OCI-LY7 (cell line): Measurements from ENCODE around the gene TXLNG. TPM values are rescaled to one million over a fixed set of nuclear protein-coding genes. Genes with fewer than 3 reads are reported as not detected.

Source experiments
- BruUV-seq: library from RNA; stranded (reverse); fragments of 400-500 nt; replicated peaks from 2 replicates; lab custom pipeline; 2021; lab: Mats Ljungman, UMichigan
- CTCF ChIA-PET: fragments of 300-600 bp; sonication (Branson Sonifier 250); formaldehyde crosslinking; loops from one replicate; lab custom pipeline; 2022; ENCODE audit warnings: antibody characterized with exemption; ENCODE audit not compliant: unreplicated experiment; lab: Charles Lee
- POLR2A ChIA-PET: fragments of 300-600 bp; sonication (Branson Sonifier 250); formaldehyde crosslinking; loops from one replicate; lab custom pipeline; 2022; ENCODE audit warnings: antibody characterized with exemption; lab: Charles Lee
- DNase-seq: peaks from one replicate; pipeline ENCODE4 v3.0.0-alpha.2; 2015; ENCODE audit warnings: low spot score
- H2AFZ ChIP-seq: fragments of 200-600 bp; sonication (generic), shearing (Covaris generic); 2 replicates; pipeline ENCODE4 v1.6.1; 2014; ENCODE audit warnings: mild to moderate bottlenecking, antibody characterized with exemption, low read length, moderate library complexity
- H3K27ac ChIP-seq: fragments of 200-600 bp; sonication (generic); 2 replicates; pipeline ENCODE4 v1.5.1; 2014; ENCODE audit warnings: mixed run types, low read depth, mild to moderate bottlenecking, moderate library complexity, low read length, inconsistent platforms; ENCODE audit not compliant: poor library complexity, severe bottlenecking
- H3K36me3 ChIP-seq: fragments of 200-600 bp; sonication (generic); 2 replicates; pipeline ENCODE4 v1.6.1; 2014; ENCODE audit warnings: mild to moderate bottlenecking, antibody characterized with exemption, low read length, moderate library complexity, mixed read lengths; ENCODE audit not compliant: insufficient read depth
- H3K4me1 ChIP-seq: fragments of 200-600 bp; sonication (generic); 2 replicates; pipeline ENCODE4 v1.5.1; 2014; ENCODE audit warnings: mild to moderate bottlenecking, low read length; ENCODE audit not compliant: insufficient read depth, poor library complexity, severe bottlenecking
- H3K4me2 ChIP-seq: fragments of 200-600 bp; sonication (generic); 2 replicates; pipeline ENCODE4 v1.6.1; 2014; ENCODE audit warnings: mild to moderate bottlenecking, low read length
- H3K4me3 ChIP-seq: fragments of 200-600 bp; sonication (generic); 2 replicates; pipeline ENCODE4 v1.5.1; 2014; ENCODE audit warnings: mild to moderate bottlenecking, low read depth, low read length; ENCODE audit not compliant: poor library complexity, severe bottlenecking
- H3K79me2 ChIP-seq: fragments of 200-600 bp; sonication (generic); 2 replicates; pipeline ENCODE4 v1.6.1; 2016; ENCODE audit warnings: low read depth, mild to moderate bottlenecking, low read length, moderate library complexity, mixed read lengths; ENCODE audit not compliant: insufficient read depth
- H3K9me2 ChIP-seq: fragments of 200-600 bp; sonication (generic); 2 replicates; pipeline ENCODE4 v1.6.1; 2016; ENCODE audit warnings: mild to moderate bottlenecking, low read length, mixed read lengths; ENCODE audit not compliant: insufficient read depth
- H3K9me3 ChIP-seq: fragments of 200-600 bp; sonication (generic); 2 replicates; pipeline ENCODE4 v1.6.1; 2014; ENCODE audit warnings: mild to moderate bottlenecking, mixed run types, low read length, mixed read lengths
- H4K20me1 ChIP-seq: fragments of 200-600 bp; sonication (generic); 2 replicates; pipeline ENCODE4 v1.6.1; 2014; ENCODE audit warnings: mild to moderate bottlenecking, antibody characterized with exemption, low read length, moderate library complexity, mixed read lengths; ENCODE audit not compliant: insufficient read depth
- EZH2phosphoT487 ChIP-seq: fragments of 200-600 bp; sonication (generic); IDR thresholded peaks from 2 replicates; pipeline ENCODE4 v1.6.1; 2018; ENCODE audit warnings: low read depth, borderline replicate concordance, mild to moderate bottlenecking, mixed run types, antibody characterized with exemption, low read length, moderate library complexity, mixed read lengths
- intact Hi-C: fragments of 100-400 bp; cut with micrococcal nuclease; formaldehyde crosslinking; loops from one replicate; pipeline ENCODE4 v1.10.0; 2022; ENCODE audit not compliant: unreplicated experiment
- total RNA-seq, 2 experiments: library from RNA; depleted of rRNA in 1 of 2; stranded (reverse); fragments of >200 nt in 1 of 2; shearing (Covaris generic) in 1 of 2; gene quantifications; 2 replicates each; pipeline ENCODE4 v1.2.3, GENCODE V29; 2014 to 2022
- TF ChIP-seq, protein P1 (sequence below): fragments of 200-600 bp; sonication (generic); conservative IDR thresholded peaks from 2 replicates; pipeline ENCODE4 v1.5.1; 2014; ENCODE audit warnings: mild to moderate bottlenecking, antibody characterized with exemption, low read length, moderate library complexity, mixed read lengths

TXLNG gene
- total RNA-seq, 2 experiments from 2014 or later: 16.9 to 22.0 TPM

DNA sequence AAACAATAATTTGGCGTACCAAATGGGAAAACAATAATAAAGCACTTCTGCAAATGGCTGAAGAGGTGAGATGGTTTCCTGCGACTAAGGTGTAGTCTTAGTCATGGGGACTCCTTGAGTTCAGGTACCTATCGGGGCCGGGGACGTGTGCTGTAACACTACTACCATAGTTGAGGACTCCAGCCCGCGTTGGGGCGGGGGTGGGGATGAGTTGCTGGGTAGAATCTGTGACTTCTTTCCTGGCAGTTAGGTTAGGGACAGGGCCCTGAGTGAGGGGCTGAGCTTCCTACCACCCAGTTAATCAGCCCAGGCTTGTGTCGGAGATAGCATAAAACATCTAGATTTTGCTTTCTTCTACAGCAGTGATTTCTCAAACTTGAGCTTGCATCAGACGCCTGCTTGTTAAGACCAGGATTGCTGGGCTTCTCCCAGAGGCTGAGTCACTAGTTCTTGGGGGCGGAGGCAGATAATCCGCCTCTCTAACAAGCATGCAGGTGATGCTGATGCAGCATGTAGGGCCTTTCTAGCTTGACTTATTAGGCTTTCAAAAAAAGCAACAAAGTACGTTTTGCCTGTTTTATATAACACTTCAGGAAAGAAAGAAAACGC is 53.7 kb downstream of the TXLNG start:
- no peak overlapping the region for H3K27ac ChIP-seq
- H2AFZ ChIP-seq: no peak overlapping the region
- H3K4me2 ChIP-seq: no peak overlapping the region
- ChIA-PET POLR2A (interaction anchor here (0.5 kb wide), 1 partner anchor 181 kb away, joined by 3 read pairs; no protein-coding TSS in a partner anchor), CTCF (no interaction called here)
- no TSS peak for BruUV-seq
- no peak for DNase-seq
- no peaks in the 10 kb centered on the region; the same call in 1 of the 2 replicates for H4K20me1 ChIP-seq
- no peaks in the 10 kb centered on the region for H3K9me2 ChIP-seq
- no peaks in the 10 kb centered on the region for H3K4me1 ChIP-seq
- no peaks in the 10 kb centered on the region for H3K9me3 ChIP-seq
- TF ChIP-seq, protein P1, sequence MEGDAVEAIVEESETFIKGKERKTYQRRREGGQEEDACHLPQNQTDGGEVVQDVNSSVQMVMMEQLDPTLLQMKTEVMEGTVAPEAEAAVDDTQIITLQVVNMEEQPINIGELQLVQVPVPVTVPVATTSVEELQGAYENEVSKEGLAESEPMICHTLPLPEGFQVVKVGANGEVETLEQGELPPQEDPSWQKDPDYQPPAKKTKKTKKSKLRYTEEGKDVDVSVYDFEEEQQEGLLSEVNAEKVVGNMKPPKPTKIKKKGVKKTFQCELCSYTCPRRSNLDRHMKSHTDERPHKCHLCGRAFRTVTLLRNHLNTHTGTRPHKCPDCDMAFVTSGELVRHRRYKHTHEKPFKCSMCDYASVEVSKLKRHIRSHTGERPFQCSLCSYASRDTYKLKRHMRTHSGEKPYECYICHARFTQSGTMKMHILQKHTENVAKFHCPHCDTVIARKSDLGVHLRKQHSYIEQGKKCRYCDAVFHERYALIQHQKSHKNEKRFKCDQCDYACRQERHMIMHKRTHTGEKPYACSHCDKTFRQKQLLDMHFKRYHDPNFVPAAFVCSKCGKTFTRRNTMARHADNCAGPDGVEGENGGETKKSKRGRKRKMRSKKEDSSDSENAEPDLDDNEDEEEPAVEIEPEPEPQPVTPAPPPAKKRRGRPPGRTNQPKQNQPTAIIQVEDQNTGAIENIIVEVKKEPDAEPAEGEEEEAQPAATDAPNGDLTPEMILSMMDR: no peak
- TF ChIP-seq EZH2phosphoT487: no peak
- intact Hi-C loops: no loop called here
- H3K36me3 ChIP-seq: peaks cover 96% of the 10 kb centered on the region
- no peak overlapping the region for H3K4me3 ChIP-seq
- H3K79me2 ChIP-seq: no peaks in the 10 kb centered on the region

DNA sequence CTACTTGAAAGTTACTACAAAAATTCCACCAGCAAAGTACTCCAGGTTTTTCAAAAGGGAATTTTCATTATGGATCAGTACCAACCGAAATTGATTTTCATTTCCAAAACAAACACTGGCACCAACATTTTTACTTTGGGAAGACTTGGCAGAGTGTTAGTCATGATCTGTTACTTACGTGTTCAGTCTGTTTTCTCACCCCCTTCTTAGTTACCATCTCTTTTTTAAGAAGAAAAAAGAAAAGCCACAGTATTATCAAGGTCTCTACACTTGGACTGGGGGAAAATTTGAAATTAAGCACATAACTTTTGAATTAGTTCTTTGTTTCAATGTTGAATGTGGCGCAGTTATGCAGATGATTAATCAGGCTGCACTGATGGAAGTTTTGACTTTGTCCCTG is 56.4 kb downstream of the TXLNG start:
- CTCF ChIA-PET: no interaction called here
- Histone ChIP-seq H2AFZ (no peak overlapping the region), H3K27ac (no peak overlapping the region), H4K20me1 (no peaks in the 10 kb centered on the region; the same call in 1 of the 2 replicates), H3K79me2 (no peaks in the 10 kb centered on the region), H3K4me3 (no peak overlapping the region), H3K9me3 (no peaks in the 10 kb centered on the region), H3K9me2 (no peaks in the 10 kb centered on the region), H3K36me3 (peaks cover 94% of the 10 kb centered on the region), H3K4me1 (no peaks in the 10 kb centered on the region), H3K4me2 (no peak overlapping the region)
- intact Hi-C loops: no loop called here
- no peak for TF ChIP-seq EZH2phosphoT487
- TF ChIP-seq, protein P1: no peak
- BruUV-seq: no TSS peak
- POLR2A ChIA-PET: no interaction called here
- DNase-seq: no peak

DNA sequence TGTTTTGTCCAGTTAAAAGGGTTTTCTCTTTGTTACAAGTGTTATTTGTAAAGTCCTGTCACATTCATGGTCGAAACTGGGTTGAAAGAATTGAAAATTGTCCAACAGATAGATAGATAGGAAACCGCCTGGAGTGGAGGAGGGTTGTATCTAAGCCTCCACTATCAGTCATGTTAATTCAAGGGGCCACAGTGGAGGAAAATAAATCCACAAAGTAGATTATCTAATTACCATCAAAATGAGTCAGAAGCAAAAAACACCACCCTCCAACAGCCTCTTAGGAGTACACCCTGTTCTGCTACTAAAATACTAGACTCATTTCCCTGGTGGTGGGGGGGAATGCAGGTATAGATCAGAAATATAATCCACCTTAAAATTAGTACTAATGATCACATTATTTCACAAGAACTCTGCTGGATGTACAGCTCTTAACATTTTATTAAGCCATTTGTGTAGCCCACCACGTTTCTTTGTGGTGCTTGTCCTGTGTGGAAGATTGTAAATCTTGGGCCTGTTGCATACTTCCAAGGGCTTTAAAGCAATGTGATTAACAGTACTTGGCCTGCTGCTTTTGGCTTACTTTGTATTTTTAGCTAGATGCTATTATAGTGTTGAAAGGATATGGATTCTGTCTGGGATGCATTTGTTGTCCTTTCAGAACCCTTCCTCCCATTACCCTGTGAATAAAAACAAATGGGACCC is 57.1 kb downstream of the TXLNG start:
- CTCF ChIA-PET: no interaction called here
- H3K27ac ChIP-seq: no peak overlapping the region
- no peak for TF ChIP-seq EZH2phosphoT487
- TF ChIP-seq, protein P1: no peak
- no peaks in the 10 kb centered on the region; the same call in 1 of the 2 replicates for H4K20me1 ChIP-seq
- intact Hi-C loops: no loop called here
- peaks cover 94% of the 10 kb centered on the region for H3K36me3 ChIP-seq
- no peaks in the 10 kb centered on the region for H3K9me2 ChIP-seq
- H3K4me2 ChIP-seq: no peak overlapping the region
- TSS peak; percentile 52 for BruUV-seq
- no peak overlapping the region for H2AFZ ChIP-seq
- no peak overlapping the region for H3K4me3 ChIP-seq
- POLR2A ChIA-PET: no interaction called here
- no peaks in the 10 kb centered on the region for H3K4me1 ChIP-seq
- no peaks in the 10 kb centered on the region for H3K9me3 ChIP-seq
- no peak for DNase-seq
- H3K79me2 ChIP-seq: peaks cover 2% of the 10 kb centered on the region; the same call in 1 of the 2 replicates
